ENCODE results near the gene LRMDA. TPM values are rescaled to one million over a fixed set of nuclear protein-coding genes. Genes with fewer than 3 reads are reported as not detected.

Gene LRMDA
- total and polyA plus RNA-seq, 2 donors (not counting 3 experiments of a cell fraction or from before 2014, with no cell fraction given): 9.7 to 18.0 TPM

GRCh38 chr10:75466886-75467285 is 35.5 kb downstream of the LRMDA start:
- POLR2A ChIA-PET: no interaction called here
- Histone ChIP-seq H3K79me2 (ENCODE audit: control insufficient read depth, insufficient read depth, low read length) (no peaks in the 10 kb centered on the region), H3K36me3 (ENCODE audit: control insufficient read depth in 2 of 2, extremely low read depth in 1 of 2, insufficient read depth in 2 of 2, low read length in 2 of 2) (no peaks in the 10 kb centered on the region), H3K27me3 (ENCODE audit: control insufficient read depth in 2 of 2, insufficient read depth in 2 of 2, low read length in 2 of 2) (no peaks in the 10 kb centered on the region), H3K27ac (ENCODE audit: insufficient read depth, low read depth, low read length) (no peak overlapping the region), H3K9ac (replicated peaks; ENCODE audit: extremely low read depth, insufficient read depth, low read length) (no peak overlapping the region), H2AFZ (ENCODE audit: low read depth, low read length) (no peak overlapping the region), H3K4me2 (ENCODE audit: insufficient read depth, low read length) (no peak overlapping the region), H3K9me1 (replicated peaks; ENCODE audit: control insufficient read depth, extremely low read depth, insufficient read depth, low read length) (no peaks in the 10 kb centered on the region), H3K4me1 (ENCODE audit: control insufficient read depth, extremely low read depth, insufficient read depth, low read length) (peaks cover 7% of the 10 kb centered on the region), H4K20me1 (replicated peaks; ENCODE audit: control insufficient read depth, extremely low read depth, insufficient read depth, low read length) (no peaks in the 10 kb centered on the region), H3K9me3 (replicated peaks; ENCODE audit: control insufficient read depth, insufficient read depth, low read length) (no peaks in the 10 kb centered on the region), H3K4me3 (replicated peaks in 1 of 3; ENCODE audit: insufficient read depth in 1 of 3, low read depth in 1 of 3, low read length in 3 of 3) (no peak overlapping the region)
- no peak for DNase-seq (ENCODE audit: low read depth, low spot score)
- TF ChIP-seq JUN (IDR thresholded peaks at IDR 0.05; ENCODE audit: borderline replicate concordance, insufficient read depth, insufficient read length, low read depth) (no peak), POLR2A (IDR thresholded peaks at IDR 0.05; ENCODE audit: low read depth, low read length) (no peak), POLR2AphosphoS5 (IDR thresholded peaks at IDR 0.05; ENCODE audit: insufficient read depth, low read depth, low read length) (no peak), EZH2 (IDR thresholded peaks at IDR 0.05; ENCODE audit: borderline replicate concordance, low read depth, low read length, severe bottlenecking) (no peak), CTCF (IDR thresholded peaks at IDR 0.05; ENCODE audit: extremely low read depth in 1 of 2, insufficient read depth in 1 of 2, low read depth in 1 of 2, low read length in 2 of 2) (no peak), FOS (IDR thresholded peaks at IDR 0.05; ENCODE audit: borderline replicate concordance, insufficient read depth, low read length) (no peak), MYC (IDR thresholded peaks at IDR 0.05; ENCODE audit: low read depth, low read length) (no peak)
- no peak for FAIRE-seq
- dilution Hi-C loops (cut with MboI; ENCODE audit: extremely low pct_ligation_motif_present, low sequenced_read_pairs): no loop called here
- intact Hi-C loops (cut with micrococcal nuclease): loop anchor here (5.0 kb wide), 1 partner anchor 65 kb away; the partner anchor contains the start of gene ZNF503
- no TSS peak for BruUV-seq (replicated peaks)
- CTCF ChIA-PET: no interaction called here
